GM19023 (cell line): ENCODE results near the gene DLGAP1.
"Not testable (repeated sequence)": the region's sequence is repeated elsewhere in the genome, so short reads cannot be mapped to it uniquely, and the experiment has no call there.

ENCODE experiments used
- ATAC-seq: cut with Tn5 transposase; IDR thresholded peaks from one replicate; pipeline ENCODE4 v1.9.1; 2021; ENCODE audit warnings: mild to moderate bottlenecking, moderate library complexity; ENCODE audit not compliant: unreplicated experiment

DLGAP1 gene

GRCh38 chr18:3580523-3581025, 874.5 kb downstream of the DLGAP1 start:
- not testable (repeated sequence) for ATAC-seq

- ATAC-seq = no peak
Observed at GRCh38 chr18:3579701-3580100, 875.4 kb downstream of the DLGAP1 start.

- no peak for ATAC-seq
Observed at GRCh38 chr18:3578621-3579020, 876.5 kb downstream of the DLGAP1 start.

GRCh38 chr18:3577281-3577855, 877.7 kb downstream of the DLGAP1 start:
- ATAC-seq = no peak

- ATAC-seq = no peak
Observed at GRCh38 chr18:3572761-3573160, 882.3 kb downstream of the DLGAP1 start.

GRCh38 chr18:3566851-3567250, 888.3 kb downstream of the DLGAP1 start:
- no peak for ATAC-seq

GRCh38 chr18:3560755-3561154, 894.4 kb downstream of the DLGAP1 start:
- ATAC-seq = no peak

- no peak for ATAC-seq
Observed at GRCh38 chr18:3554811-3555427, 900.2 kb downstream of the DLGAP1 start.

GRCh38 chr18:3554091-3554601, 901.0 kb downstream of the DLGAP1 start:
- ATAC-seq = no peak

- no peak for ATAC-seq
Observed at GRCh38 chr18:3552305-3552704, 902.8 kb downstream of the DLGAP1 start.

- no peak for ATAC-seq
Observed at GRCh38 chr18:3547891-3548615, 907.1 kb downstream of the DLGAP1 start.

- ATAC-seq = no peak
Observed at GRCh38 chr18:3546106-3546505, 909.0 kb downstream of the DLGAP1 start.

- no peak for ATAC-seq
Observed at GRCh38 chr18:3544537-3544936, 910.6 kb downstream of the DLGAP1 start.

GRCh38 chr18:3541549-3542386, 913.3 kb downstream of the DLGAP1 start:
- ATAC-seq = peak; percentile 94

GRCh38 chr18:3540805-3541548, 914.1 kb downstream of the DLGAP1 start:
- no peak for ATAC-seq

GRCh38 chr18:3538954-3539617, 916.0 kb downstream of the DLGAP1 start:
- ATAC-seq = no peak

- no peak for ATAC-seq
Observed at GRCh38 chr18:3538456-3538855, 916.7 kb downstream of the DLGAP1 start.

- no peak for ATAC-seq
Observed at GRCh38 chr18:3530807-3531206, 924.3 kb downstream of the DLGAP1 start.

- no peak for ATAC-seq
Observed at GRCh38 chr18:3529601-3530000, 925.5 kb downstream of the DLGAP1 start.

GRCh38 chr18:3529077-3529476, 926.0 kb downstream of the DLGAP1 start:
- no peak for ATAC-seq
